Mesenchymal stem cell (in vitro differentiated cells and primary cell): Measurements from ENCODE around the gene CLDN1.
A peak's percentile ranks its signal among the peaks of the same experiment; 100 is the strongest.

ENCODE experiments used
- DNase-seq: peaks from one replicate; pipeline ENCODE4 v3.0.0-alpha.2; 2013
- H2AFZ ChIP-seq: one replicate; pipeline ENCODE4 v1.6.1; 2013; ENCODE audit warnings: low read depth, mild to moderate bottlenecking, control low read depth, inconsistent platforms, low read length, moderate library complexity
- H2AK5ac ChIP-seq: 2 replicates; pipeline ENCODE4 v1.6.1; 2013; ENCODE audit warnings: low read length, moderate library complexity, mild to moderate bottlenecking, inconsistent platforms; ENCODE audit not compliant: severe bottlenecking
- H2BK120ac ChIP-seq: one replicate; pipeline ENCODE4 v1.6.1; 2013; ENCODE audit warnings: low read depth, mild to moderate bottlenecking, inconsistent platforms, low read length, moderate library complexity
- H2BK12ac ChIP-seq, 2 experiments: one replicate each; pipeline ENCODE4 v1.6.1; 2013; ENCODE audit warnings: inconsistent platforms in 2 of 2, low read length in 2 of 2, mild to moderate bottlenecking in 2 of 2, moderate library complexity in 2 of 2, control low read depth in 1 of 2
- H2BK15ac ChIP-seq: one replicate; pipeline ENCODE4 v1.6.1; 2013; ENCODE audit warnings: mild to moderate bottlenecking, low read depth, inconsistent platforms; ENCODE audit not compliant: poor library complexity, severe bottlenecking
- H2BK5ac ChIP-seq: 2 replicates; pipeline ENCODE4 v1.6.1; 2013; ENCODE audit warnings: low read depth, mild to moderate bottlenecking, low read length, control low read depth, inconsistent platforms; ENCODE audit not compliant: poor library complexity, severe bottlenecking
- H3K14ac ChIP-seq, 2 experiments: one replicate each; pipeline ENCODE4 v1.6.1; 2013; ENCODE audit warnings: inconsistent platforms in 2 of 2, low read length in 2 of 2, control low read depth in 1 of 2, mild to moderate bottlenecking in 1 of 2, moderate library complexity in 1 of 2
- H3K18ac ChIP-seq, 2 experiments: one replicate each; pipeline ENCODE4 v1.6.1; 2013; ENCODE audit warnings: inconsistent platforms in 2 of 2, low read length in 2 of 2, control low read depth in 1 of 2, low read depth in 1 of 2, mild to moderate bottlenecking in 1 of 2
- H3K23ac ChIP-seq, 2 experiments: one replicate each; pipeline ENCODE4 v1.6.1; 2013; ENCODE audit warnings: inconsistent platforms in 2 of 2, low read length in 2 of 2, mild to moderate bottlenecking in 2 of 2, moderate library complexity in 2 of 2, control low read depth in 1 of 2
- H3K27ac ChIP-seq: 2 replicates; pipeline ENCODE4 v1.5.1; 2013; ENCODE audit warnings: mild to moderate bottlenecking, moderate library complexity, low read length, control low read depth, inconsistent platforms; ENCODE audit not compliant: poor library complexity, severe bottlenecking
- H3K27me3 ChIP-seq, 2 experiments: 2 replicates each; pipeline versions ENCODE4 v1.6.1 to v1.7.0; 2013; ENCODE audit warnings: low read length in 2 of 2, mild to moderate bottlenecking in 2 of 2, moderate library complexity in 2 of 2, control low read depth in 1 of 2, inconsistent platforms in 1 of 2; ENCODE audit not compliant: control insufficient read depth in 1 of 2, insufficient read depth in 1 of 2
- H3K36me3 ChIP-seq, 2 experiments: 2 replicates each; pipeline versions ENCODE4 v1.6.1 to v1.7.0; 2013; ENCODE audit warnings: low read length in 2 of 2, control low read depth in 1 of 2, inconsistent platforms in 1 of 2, low read depth in 1 of 2, mild to moderate bottlenecking in 1 of 2; ENCODE audit not compliant: insufficient read depth in 2 of 2, control insufficient read depth in 1 of 2
- H3K4ac ChIP-seq, 2 experiments: one replicate each; pipeline ENCODE4 v1.6.1; 2013; ENCODE audit warnings: inconsistent platforms in 2 of 2, low read length in 2 of 2, mild to moderate bottlenecking in 2 of 2, moderate library complexity in 2 of 2, control low read depth in 1 of 2, low read depth in 1 of 2
- H3K4me1 ChIP-seq: 2 replicates; pipeline ENCODE4 v1.6.1; 2013; ENCODE audit warnings: low read depth, low read length, control low read depth; ENCODE audit not compliant: control insufficient read depth, insufficient read depth
- H3K4me2 ChIP-seq: 2 replicates; pipeline ENCODE4 v1.6.1; 2013; ENCODE audit warnings: low read length, mild to moderate bottlenecking, inconsistent platforms; ENCODE audit not compliant: poor library complexity, severe bottlenecking
- H3K4me3 ChIP-seq, 2 experiments: 2 replicates each; pipeline versions ENCODE4 v1.5.1 to v1.7.0; 2013; ENCODE audit warnings: low read length in 2 of 2, mild to moderate bottlenecking in 2 of 2, control low read depth in 1 of 2, low read depth in 1 of 2; ENCODE audit not compliant: insufficient read depth in 1 of 2
- H3K79me1 ChIP-seq: replicated peaks from 2 replicates; pipeline ENCODE4 v1.6.1; 2013; ENCODE audit warnings: mild to moderate bottlenecking, control low read depth, low read length, inconsistent platforms; ENCODE audit not compliant: poor library complexity, severe bottlenecking
- H3K9ac ChIP-seq: 2 replicates; pipeline ENCODE4 v1.7.0; 2013; ENCODE audit warnings: mild to moderate bottlenecking, low read length, moderate library complexity
- H3K9me3 ChIP-seq: 2 replicates; pipeline ENCODE4 v1.7.0; 2013; ENCODE audit warnings: mild to moderate bottlenecking, low read length; ENCODE audit not compliant: control insufficient read depth
- H4K8ac ChIP-seq: one replicate; pipeline ENCODE4 v1.6.1; 2013; ENCODE audit warnings: inconsistent platforms, mild to moderate bottlenecking, low read length, moderate library complexity
- H4K91ac ChIP-seq: one replicate; pipeline ENCODE4 v1.6.1; 2013; ENCODE audit warnings: mild to moderate bottlenecking, low read length, inconsistent platforms
- WGBS: methylation state at CpG from one replicate; pipeline ENCODE4 v1.1.7; 2013; ENCODE audit warnings: mixed read lengths; 5-methylcytosine and 5-hydroxymethylcytosine counted together

The CLDN1 gene

GRCh38 chr3:190306026-190306425 is 16.2 kb downstream of the CLDN1 start:
- 63% methylated on average over 3 of the region's 3 CpGs for WGBS
- H3K9ac ChIP-seq: no peak overlapping the region
- no peak overlapping the region for H3K18ac ChIP-seq

GRCh38 chr3:190305406-190305805 is 16.8 kb downstream of the CLDN1 start:
- Histone ChIP-seq H2BK120ac (no peak overlapping the region), H3K23ac (no peak overlapping the region), H3K27ac (no peak overlapping the region), H3K36me3 (peaks cover 0 to 3% of the 10 kb centered on the region in 2 experiments), H3K9me3 (no peaks in the 10 kb centered on the region), H2BK15ac (no peak overlapping the region), H4K8ac (no peak overlapping the region), H3K14ac (no peak overlapping the region), H3K18ac (no peak overlapping the region), H3K4me1 (peaks cover 3% of the 10 kb centered on the region), H2AK5ac (no peak overlapping the region), H2AFZ (no peak overlapping the region), H4K91ac (no peak overlapping the region), H3K27me3 (no peaks in the 10 kb centered on the region), H3K4ac (no peak overlapping the region), H3K4me3 (no peak overlapping the region), H3K4me2 (no peak overlapping the region), H2BK12ac (no peak overlapping the region), H2BK5ac (no peak overlapping the region), H3K9ac (no peak overlapping the region), H3K79me1 (peaks cover 2% of the 10 kb centered on the region)
- no peak for DNase-seq

More at GRCh38 chr3:190306026-190306425, 16.2 kb downstream of the CLDN1 start:
- Histone ChIP-seq H3K4ac (no peak overlapping the region), H2BK5ac (no peak overlapping the region), H3K4me1 (peaks cover 3% of the 10 kb centered on the region), H3K4me3 (no peak overlapping the region), H4K91ac (no peak overlapping the region), H3K14ac (no peak overlapping the region), H3K9me3 (no peaks in the 10 kb centered on the region), H3K79me1 (peaks cover 4% of the 10 kb centered on the region), H4K8ac (no peak overlapping the region), H3K36me3 (peaks cover 0 to 3% of the 10 kb centered on the region in 2 experiments), H3K4me2 (no peak overlapping the region), H3K27me3 (no peaks in the 10 kb centered on the region), H3K23ac (no peak overlapping the region), H3K27ac (no peak overlapping the region), H2AK5ac (no peak overlapping the region), H2BK12ac (no peak overlapping the region), H2BK120ac (no peak overlapping the region), H2BK15ac (no peak overlapping the region), H2AFZ (no peak overlapping the region)
- DNase-seq: no peak

GRCh38 chr3:190303884-190304283 is 18.4 kb downstream of the CLDN1 start:
- H3K27me3 ChIP-seq: no peaks in the 10 kb centered on the region
- no peak overlapping the region for H2BK12ac ChIP-seq
- H3K18ac ChIP-seq: no peak overlapping the region
- H3K23ac ChIP-seq: no peak overlapping the region
- H4K8ac ChIP-seq: no peak overlapping the region
- peaks cover 0 to 3% of the 10 kb centered on the region in 2 experiments for H3K36me3 ChIP-seq
- H3K9ac ChIP-seq: no peak overlapping the region
- no peak overlapping the region for H2BK5ac ChIP-seq
- H3K4me2 ChIP-seq: no peak overlapping the region
- no peak overlapping the region for H2AK5ac ChIP-seq
- H4K91ac ChIP-seq: no peak overlapping the region
- no peak overlapping the region for H2BK120ac ChIP-seq
- peaks cover 2% of the 10 kb centered on the region for H3K79me1 ChIP-seq
- no peak overlapping the region for H2AFZ ChIP-seq
- H3K27ac ChIP-seq: no peak overlapping the region
- no peaks in the 10 kb centered on the region for H3K9me3 ChIP-seq
- H3K4me3 ChIP-seq: no peak overlapping the region
- WGBS: 95% methylated on average over 1 of the region's 1 CpG
- no peak overlapping the region for H2BK15ac ChIP-seq
- peak; percentile 21 for DNase-seq
- H3K4me1 ChIP-seq: peaks cover 3% of the 10 kb centered on the region
- H3K14ac ChIP-seq: no peak overlapping the region
- H3K4ac ChIP-seq: no peak overlapping the region

GRCh38 chr3:190302212-190302867 is 19.9 kb downstream of the CLDN1 start:
- Histone ChIP-seq H2BK5ac (no peak overlapping the region), H3K79me1 (no peaks in the 10 kb centered on the region), H2BK15ac (no peak overlapping the region), H3K27ac (peak overlapping the region; percentile 52), H3K18ac (peak overlapping the region in 1 of 2 experiments; percentile 33), H3K4me3 (no peak overlapping the region), H4K8ac (no peak overlapping the region), H2AK5ac (no peak overlapping the region), H3K9ac (no peak overlapping the region), H2BK120ac (no peak overlapping the region), H3K23ac (no peak overlapping the region), H3K27me3 (no peaks in the 10 kb centered on the region), H2AFZ (no peak overlapping the region), H3K4me1 (peaks cover 1% of the 10 kb centered on the region), H3K14ac (peak overlapping the region in 1 of 2 experiments; percentile 57), H4K91ac (no peak overlapping the region), H3K4ac (no peak overlapping the region), H3K4me2 (no peak overlapping the region), H3K36me3 (no peaks in the 10 kb centered on the region), H3K9me3 (no peaks in the 10 kb centered on the region), H2BK12ac (no peak overlapping the region)
- DNase-seq: no peak
- WGBS: 100% methylated on average over 2 of the region's 3 CpGs
